Neural cell (in vitro differentiated cells): ENCODE results near the gene MYCBP. TPM values are rescaled to one million over a fixed set of nuclear protein-coding genes. Genes with fewer than 3 reads are reported as not detected.

Experiments used
- H2AFZ ChIP-seq: fragments of 200-600, 300-800 bp; sonication (generic), shearing (Covaris generic); 2 replicates; pipeline ENCODE4 v1.6.0; 2014; ENCODE audit warnings: low read depth, mild to moderate bottlenecking, antibody characterized with exemption, low read length, moderate library complexity
- H3F3A ChIP-seq: fragments of 200-600 bp; shearing (Covaris generic); 2 replicates; pipeline ENCODE4 v1.6.1; 2016; ENCODE audit warnings: mild to moderate bottlenecking, moderate library complexity, mixed read lengths, antibody characterized with exemption, low read length; ENCODE audit not compliant: insufficient read depth, poor library complexity, severe bottlenecking
- H3K27ac ChIP-seq: fragments of 200-600, 300-800 bp; sonication (generic), shearing (Covaris generic); 2 replicates; pipeline ENCODE4 v1.5.1; 2014; ENCODE audit warnings: mild to moderate bottlenecking, low read length, moderate library complexity
- H3K27me3 ChIP-seq: fragments of 300-800, 200-600 bp; sonication (generic), shearing (Covaris generic); 2 replicates; pipeline ENCODE4 v1.6.0; 2014; ENCODE audit warnings: mild to moderate bottlenecking, low read depth, low read length, moderate library complexity; ENCODE audit not compliant: insufficient read depth
- H3K36me3 ChIP-seq: fragments of 300-800, 200-600 bp; sonication (generic), shearing (Covaris generic); 2 replicates; pipeline ENCODE4 v1.5.1; 2014; ENCODE audit warnings: mild to moderate bottlenecking, antibody characterized with exemption, low read length, moderate library complexity; ENCODE audit not compliant: insufficient read depth
- H3K4me2 ChIP-seq: fragments of 300-800, 200-600 bp; sonication (generic), shearing (Covaris generic); 2 replicates; pipeline ENCODE4 v1.6.0; 2014; ENCODE audit warnings: mild to moderate bottlenecking, low read length
- H3K4me3 ChIP-seq: fragments of 300-800, 200-600 bp; sonication (generic), shearing (Covaris generic); 2 replicates; pipeline ENCODE4 v1.5.1; 2014; ENCODE audit warnings: mild to moderate bottlenecking, low read length, moderate library complexity
- H3K79me2 ChIP-seq: fragments of 200-600 bp; shearing (Covaris generic); replicated peaks from 2 replicates; pipeline ENCODE4 v1.6.0; 2014; ENCODE audit warnings: mild to moderate bottlenecking, low read length, moderate library complexity; ENCODE audit not compliant: insufficient read depth
- H3K9ac ChIP-seq: fragments of 300-800, 200-600 bp; sonication (generic), shearing (Covaris generic); 2 replicates; pipeline ENCODE4 v1.6.1; 2016; ENCODE audit warnings: mild to moderate bottlenecking, low read length, mixed read lengths
- H3K9me2 ChIP-seq: fragments of 200-600 bp; shearing (Covaris generic); 2 replicates; pipeline ENCODE4 v1.6.1; 2016; ENCODE audit warnings: mild to moderate bottlenecking, low read length, mixed read lengths; ENCODE audit not compliant: insufficient read depth
- H3K9me3 ChIP-seq: fragments of 200-600, 300-800 bp; sonication (generic), shearing (Covaris generic); 2 replicates; pipeline ENCODE4 v1.6.1; 2016; ENCODE audit warnings: mild to moderate bottlenecking, mixed run types, low read length, moderate library complexity, mixed read lengths
- H4K20me1 ChIP-seq: fragments of 200-600 bp; shearing (Covaris generic); 2 replicates; pipeline ENCODE4 v1.6.1; 2016; ENCODE audit warnings: mild to moderate bottlenecking, mixed run types; ENCODE audit not compliant: insufficient read depth
- EP300 ChIP-seq: fragments of 450-650 bp; conservative IDR thresholded peaks from 2 replicates; pipeline ENCODE4 v1.6.1; 2014; ENCODE audit warnings: antibody characterized with exemption, mild to moderate bottlenecking, moderate library complexity; ENCODE audit not compliant: poor library complexity, severe bottlenecking
- EZH2 ChIP-seq: fragments of 200-600, 300-800 bp; shearing (Covaris generic), sonication (generic); IDR thresholded peaks from 2 replicates; pipeline ENCODE4 v1.6.1; 2014; ENCODE audit warnings: antibody characterized with exemption, low read length, borderline replicate concordance, mild to moderate bottlenecking; ENCODE audit not compliant: insufficient read depth, poor library complexity, severe bottlenecking
- MXI1 ChIP-seq: fragments of 450-650 bp; conservative IDR thresholded peaks from 2 replicates; pipeline ENCODE4 v1.6.1; 2014; ENCODE audit warnings: antibody characterized with exemption, mild to moderate bottlenecking; ENCODE audit not compliant: poor library complexity, severe bottlenecking
- POLR2AphosphoS5 ChIP-seq: IDR thresholded peaks from 2 replicates; pipeline ENCODE4 v1.6.1; 2012
- RAD21 ChIP-seq: fragments of 450-650 bp; conservative IDR thresholded peaks from 2 replicates; pipeline ENCODE4 v1.6.1; 2014; ENCODE audit warnings: antibody characterized with exemption, mild to moderate bottlenecking, moderate library complexity
- SMC3 ChIP-seq: fragments of 450-650 bp; conservative IDR thresholded peaks from 2 replicates; pipeline ENCODE4 v1.6.1; 2014; ENCODE audit warnings: antibody characterized with exemption, mild to moderate bottlenecking, moderate library complexity; ENCODE audit not compliant: poor library complexity
- TAF1 ChIP-seq: IDR thresholded peaks from 2 replicates; pipeline ENCODE4 v1.6.1; 2012; ENCODE audit warnings: low read depth
- polyA plus RNA-seq: library from polyadenylated mRNA; depleted of rRNA; stranded (reverse); fragments of >200 nt; gene quantifications from 2 replicates; pipeline ENCODE4 v1.2.3, GENCODE V29; 2014
- TF ChIP-seq, protein P1 (sequence below): fragments of 450-650 bp; IDR thresholded peaks from 2 replicates; pipeline ENCODE4 v1.5.1; 2014; ENCODE audit warnings: antibody characterized with exemption, mild to moderate bottlenecking, moderate library complexity; ENCODE audit not compliant: poor library complexity, severe bottlenecking
- TF ChIP-seq, protein P2 (sequence below): IDR thresholded peaks from 2 replicates; pipeline ENCODE4 v1.6.1; 2012; ENCODE audit warnings: borderline replicate concordance

MYCBP gene
- polyA plus RNA-seq, 1 donor from 2014 or later: 3.0 TPM

DNA sequence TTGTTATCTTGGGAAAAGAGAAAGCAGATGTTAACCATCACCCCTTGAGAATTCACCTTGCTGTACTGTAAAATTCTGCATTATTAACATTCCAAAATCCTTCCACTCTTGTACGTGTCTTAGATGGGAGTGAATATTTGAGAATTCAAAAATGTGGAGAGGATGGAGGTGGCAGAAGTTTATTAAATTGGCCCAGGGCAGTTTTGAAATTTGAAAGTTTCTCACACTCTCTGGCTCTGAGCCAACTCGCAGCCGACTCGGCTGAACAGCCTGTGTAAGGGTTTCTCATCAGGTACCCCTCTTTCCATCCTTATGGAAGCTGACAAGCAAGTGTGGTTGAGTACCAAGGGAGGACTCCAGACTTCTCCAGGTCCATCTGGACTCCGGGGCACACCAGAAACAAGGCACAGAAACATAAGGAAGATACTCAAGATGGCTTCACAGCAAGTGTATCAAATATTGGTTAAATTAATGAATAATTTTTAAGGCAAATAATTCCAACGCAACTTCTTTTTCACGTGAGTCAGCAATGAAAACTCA is 58.6 kb downstream of the MYCBP start:
- Histone ChIP-seq H3F3A (no peaks in the 10 kb centered on the region), H3K4me2 (no peak overlapping the region), H3K79me2 (no peaks in the 10 kb centered on the region), H3K4me3 (no peak overlapping the region), H3K36me3 (no peaks in the 10 kb centered on the region), H3K27ac (no peak overlapping the region), H3K9ac (no peak overlapping the region), H3K9me2 (no peaks in the 10 kb centered on the region), H3K27me3 (peaks cover 13% of the 10 kb centered on the region), H3K9me3 (no peaks in the 10 kb centered on the region), H2AFZ (no peak overlapping the region), H4K20me1 (no peaks in the 10 kb centered on the region)
- no peak for TF ChIP-seq EZH2
- TF ChIP-seq MXI1: no peak
- TF ChIP-seq, protein P1, sequence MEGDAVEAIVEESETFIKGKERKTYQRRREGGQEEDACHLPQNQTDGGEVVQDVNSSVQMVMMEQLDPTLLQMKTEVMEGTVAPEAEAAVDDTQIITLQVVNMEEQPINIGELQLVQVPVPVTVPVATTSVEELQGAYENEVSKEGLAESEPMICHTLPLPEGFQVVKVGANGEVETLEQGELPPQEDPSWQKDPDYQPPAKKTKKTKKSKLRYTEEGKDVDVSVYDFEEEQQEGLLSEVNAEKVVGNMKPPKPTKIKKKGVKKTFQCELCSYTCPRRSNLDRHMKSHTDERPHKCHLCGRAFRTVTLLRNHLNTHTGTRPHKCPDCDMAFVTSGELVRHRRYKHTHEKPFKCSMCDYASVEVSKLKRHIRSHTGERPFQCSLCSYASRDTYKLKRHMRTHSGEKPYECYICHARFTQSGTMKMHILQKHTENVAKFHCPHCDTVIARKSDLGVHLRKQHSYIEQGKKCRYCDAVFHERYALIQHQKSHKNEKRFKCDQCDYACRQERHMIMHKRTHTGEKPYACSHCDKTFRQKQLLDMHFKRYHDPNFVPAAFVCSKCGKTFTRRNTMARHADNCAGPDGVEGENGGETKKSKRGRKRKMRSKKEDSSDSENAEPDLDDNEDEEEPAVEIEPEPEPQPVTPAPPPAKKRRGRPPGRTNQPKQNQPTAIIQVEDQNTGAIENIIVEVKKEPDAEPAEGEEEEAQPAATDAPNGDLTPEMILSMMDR: no peak
- TF ChIP-seq POLR2AphosphoS5: no peak
- TF ChIP-seq, protein P2, sequence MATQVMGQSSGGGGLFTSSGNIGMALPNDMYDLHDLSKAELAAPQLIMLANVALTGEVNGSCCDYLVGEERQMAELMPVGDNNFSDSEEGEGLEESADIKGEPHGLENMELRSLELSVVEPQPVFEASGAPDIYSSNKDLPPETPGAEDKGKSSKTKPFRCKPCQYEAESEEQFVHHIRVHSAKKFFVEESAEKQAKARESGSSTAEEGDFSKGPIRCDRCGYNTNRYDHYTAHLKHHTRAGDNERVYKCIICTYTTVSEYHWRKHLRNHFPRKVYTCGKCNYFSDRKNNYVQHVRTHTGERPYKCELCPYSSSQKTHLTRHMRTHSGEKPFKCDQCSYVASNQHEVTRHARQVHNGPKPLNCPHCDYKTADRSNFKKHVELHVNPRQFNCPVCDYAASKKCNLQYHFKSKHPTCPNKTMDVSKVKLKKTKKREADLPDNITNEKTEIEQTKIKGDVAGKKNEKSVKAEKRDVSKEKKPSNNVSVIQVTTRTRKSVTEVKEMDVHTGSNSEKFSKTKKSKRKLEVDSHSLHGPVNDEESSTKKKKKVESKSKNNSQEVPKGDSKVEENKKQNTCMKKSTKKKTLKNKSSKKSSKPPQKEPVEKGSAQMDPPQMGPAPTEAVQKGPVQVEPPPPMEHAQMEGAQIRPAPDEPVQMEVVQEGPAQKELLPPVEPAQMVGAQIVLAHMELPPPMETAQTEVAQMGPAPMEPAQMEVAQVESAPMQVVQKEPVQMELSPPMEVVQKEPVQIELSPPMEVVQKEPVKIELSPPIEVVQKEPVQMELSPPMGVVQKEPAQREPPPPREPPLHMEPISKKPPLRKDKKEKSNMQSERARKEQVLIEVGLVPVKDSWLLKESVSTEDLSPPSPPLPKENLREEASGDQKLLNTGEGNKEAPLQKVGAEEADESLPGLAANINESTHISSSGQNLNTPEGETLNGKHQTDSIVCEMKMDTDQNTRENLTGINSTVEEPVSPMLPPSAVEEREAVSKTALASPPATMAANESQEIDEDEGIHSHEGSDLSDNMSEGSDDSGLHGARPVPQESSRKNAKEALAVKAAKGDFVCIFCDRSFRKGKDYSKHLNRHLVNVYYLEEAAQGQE: no peak
- TF ChIP-seq SMC3: no peak
- no peak for TF ChIP-seq TAF1
- TF ChIP-seq RAD21: no peak
- no peak for TF ChIP-seq EP300

DNA sequence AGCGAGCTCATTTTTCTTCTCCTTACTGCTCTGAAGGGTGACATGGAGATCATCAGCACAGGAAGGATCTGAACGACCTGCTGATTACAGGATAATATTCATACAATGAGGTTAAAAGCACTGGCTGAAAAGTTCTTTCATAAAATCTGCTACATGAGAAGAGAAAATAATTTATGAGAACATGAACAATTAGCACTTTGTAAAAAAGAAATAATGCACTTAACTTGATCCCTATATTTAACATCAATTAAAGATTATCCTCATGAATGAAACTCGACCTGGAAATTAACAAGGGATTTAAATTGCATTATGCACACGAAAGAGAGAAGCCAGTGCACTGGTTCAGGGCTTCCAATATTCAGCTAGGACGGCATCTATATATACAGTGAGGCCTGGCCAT is 60.2 kb downstream of the MYCBP start:
- Histone ChIP-seq H2AFZ (no peak overlapping the region), H3K4me3 (no peak overlapping the region), H3K36me3 (no peaks in the 10 kb centered on the region), H3K27me3 (no peaks in the 10 kb centered on the region), H3K9me3 (no peaks in the 10 kb centered on the region), H3K79me2 (no peaks in the 10 kb centered on the region), H4K20me1 (no peaks in the 10 kb centered on the region), H3K4me2 (no peak overlapping the region), H3K27ac (no peak overlapping the region), H3K9ac (no peak overlapping the region), H3F3A (no peaks in the 10 kb centered on the region), H3K9me2 (no peaks in the 10 kb centered on the region)
- TF ChIP-seq EZH2 (no peak), TAF1 (no peak), SMC3 (no peak), POLR2AphosphoS5 (no peak), MXI1 (no peak), RAD21 (no peak), EP300 (no peak)
- TF ChIP-seq, protein P2: no peak
- TF ChIP-seq, protein P1: no peak
